Right lobe of liver (tissue), 4 donors: Measurements from ENCODE around the gene C9orf50.

Experiments
- CTCF ChIP-seq, 4 donors: fragments of 200-600 bp in 3 of 4; fragments of 450-650 bp in 1 of 4; IDR thresholded peaks; one replicate each; pipeline versions ENCODE4 v1.5.1 to v1.8.0; 2016 to 2022; ENCODE audit warnings: antibody characterized with exemption in 4 of 4, mild to moderate bottlenecking in 2 of 4
- POLR2A ChIP-seq: fragments of 450-650 bp; IDR thresholded peaks from one replicate; pipeline ENCODE4 v1.6.1; 2017; ENCODE audit warnings: antibody characterized with exemption, mild to moderate bottlenecking
- donor health status: DM: no; HTN: no; CAD: no.
- donor health status: DM: no; HTN: no; CAD: no.
- donor health status: DM: no; HTN: yes; CAD: no.

DNA sequence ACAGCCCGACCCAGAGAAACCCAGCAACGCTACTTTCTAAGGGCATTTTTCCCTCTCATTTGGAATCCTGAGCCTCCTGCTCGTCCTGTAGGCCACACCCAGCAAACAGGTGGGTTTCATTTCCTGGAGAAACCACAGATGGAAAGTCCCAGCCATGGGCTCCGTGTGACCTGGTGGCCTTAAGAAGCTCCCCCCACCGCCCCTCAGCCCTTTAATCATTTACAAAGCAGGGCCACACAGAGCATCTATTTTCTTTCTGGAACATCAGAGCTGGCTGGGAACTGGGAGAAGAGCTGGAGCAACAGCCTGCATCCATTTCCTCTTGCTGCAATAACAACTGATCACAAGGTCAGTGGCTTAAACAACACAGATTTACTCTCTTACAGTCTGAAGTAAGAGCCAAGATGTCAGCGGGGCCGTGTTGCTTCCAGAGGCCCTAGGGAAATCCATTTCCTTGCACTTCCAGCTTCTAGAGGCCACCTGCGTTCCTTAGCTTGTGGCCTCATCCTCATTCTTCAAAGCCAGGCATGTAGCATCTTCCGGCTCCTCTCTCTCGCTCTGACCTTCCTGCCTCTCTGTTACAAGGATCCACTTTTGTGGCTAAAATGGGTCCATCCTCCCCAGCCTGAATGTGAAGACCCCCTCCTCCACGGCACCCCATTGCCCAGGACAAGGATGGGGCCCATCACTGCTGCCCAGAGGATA is 40.5 kb downstream of the C9orf50 start:
- no peak for TF ChIP-seq CTCF (IDR thresholded peaks at IDR 0.05)
- no peak for TF ChIP-seq POLR2A
